H1 (cell line): ENCODE measurements around the gene PBX1. TPM values are rescaled to one million over a fixed set of nuclear protein-coding genes. Genes with fewer than 3 reads are reported as not detected.

Source experiments
- CTCF ChIA-PET: fragments of 300-600 bp; sonication (Branson Sonifier 250); formaldehyde crosslinking; loops from one replicate; lab custom pipeline; 2021; ENCODE audit not compliant: partially characterized antibody; lab: Charles Lee
- POLR2A ChIA-PET: fragments of 300-600 bp; sonication (Branson Sonifier 250); formaldehyde crosslinking; loops from one replicate; lab custom pipeline; 2021; ENCODE audit warnings: inconsistent platforms; ENCODE audit not compliant: partially characterized antibody; lab: Charles Lee
- DNase-seq, 2 experiments: peaks; one replicate each; pipeline versions ENCODE4 v3.0.0 to v3.0.0-alpha.2; 2010 to 2022; ENCODE audit warnings: low spot score in 2 of 2, low read depth in 1 of 2, mixed read lengths in 1 of 2
- FAIRE-seq: peaks from 2 replicates; lab custom pipeline; 2011; peaks lifted over from hg19 to GRCh38; lab: Jason Lieb, UNC
- H2AFZ ChIP-seq: 2 replicates; pipeline ENCODE4 v1.8.1; 2012; ENCODE audit warnings: low read length, inconsistent platforms
- H2AK5ac ChIP-seq: 2 replicates; pipeline ENCODE4 v1.6.1; 2013; ENCODE audit warnings: low read depth, low read length
- H2BK120ac ChIP-seq: replicated peaks from 2 replicates; pipeline ENCODE3; 2013; ENCODE audit warnings: low read depth, low read length, inconsistent platforms
- H2BK12ac ChIP-seq: 2 replicates; pipeline ENCODE4 v1.6.1; 2013; ENCODE audit warnings: low read depth, low read length
- H2BK15ac ChIP-seq: 2 replicates; pipeline ENCODE4 v1.6.1; 2013; ENCODE audit warnings: low read length
- H2BK20ac ChIP-seq: 2 replicates; pipeline ENCODE4 v1.6.1; 2013; ENCODE audit warnings: low read length
- H2BK5ac ChIP-seq: 2 replicates; pipeline ENCODE4 v1.6.1; 2013; ENCODE audit warnings: low read depth, low read length
- H3K14ac ChIP-seq: 2 replicates; pipeline ENCODE4 v1.6.1; 2013; ENCODE audit warnings: inconsistent platforms; ENCODE audit not compliant: insufficient read length
- H3K18ac ChIP-seq: 2 replicates; pipeline ENCODE4 v1.6.1; 2013; ENCODE audit warnings: low read length; ENCODE audit errors: extremely low read depth
- H3K23ac ChIP-seq: 2 replicates; pipeline ENCODE4 v1.6.1; 2013; ENCODE audit warnings: inconsistent platforms; ENCODE audit not compliant: insufficient read length
- H3K23me2 ChIP-seq: 2 replicates; pipeline ENCODE4 v1.6.1; 2013; ENCODE audit warnings: low read depth, low read length
- H3K27ac ChIP-seq: 2 replicates; pipeline ENCODE4 v1.6.1; 2011; ENCODE audit warnings: low read depth, low read length, inconsistent platforms
- H3K27me3 ChIP-seq, 4 experiments: replicated peaks in 1 of 4; 1 replicate in 1 of 4; 2 replicates in 3 of 4; pipeline versions ENCODE4 v1.6.1 to v1.8.1; 2011 to 2013; ENCODE audit warnings: low read length in 3 of 4, mild to moderate bottlenecking in 3 of 4, inconsistent platforms in 2 of 4, mixed read lengths in 2 of 4, moderate library complexity in 1 of 4; ENCODE audit not compliant: control insufficient read depth in 3 of 4, insufficient read depth in 3 of 4; ENCODE audit errors: extremely low read depth in 1 of 4
- H3K36me3 ChIP-seq, 4 experiments: 2 replicates each; pipeline versions ENCODE4 v1.6.1 to v1.8.1; 2011 to 2013; ENCODE audit warnings: mild to moderate bottlenecking in 4 of 4, low read length in 3 of 4, moderate library complexity in 2 of 4, control low read depth in 1 of 4, inconsistent platforms in 1 of 4; ENCODE audit not compliant: insufficient read depth in 4 of 4, control insufficient read depth in 2 of 4
- H3K4ac ChIP-seq: replicated peaks from 2 replicates; pipeline ENCODE3; 2013; ENCODE audit warnings: low read length, low read depth, mixed read lengths, inconsistent platforms; ENCODE audit not compliant: insufficient read length
- H3K4me1 ChIP-seq, 4 experiments: replicated peaks in 1 of 4; 1 replicate in 1 of 4; 2 replicates in 3 of 4; pipeline versions ENCODE4 v1.6.1 to v1.8.1; 2011 to 2013; ENCODE audit warnings: low read length in 3 of 4, inconsistent platforms in 2 of 4, mixed read lengths in 1 of 4; ENCODE audit not compliant: insufficient read depth in 4 of 4, control insufficient read depth in 3 of 4
- H3K4me2 ChIP-seq, 2 experiments: 2 replicates each; pipeline versions ENCODE4 v1.6.1 to v1.8.1; 2011 to 2013; ENCODE audit warnings: low read depth in 2 of 2, low read length in 2 of 2, control low read depth in 1 of 2, inconsistent platforms in 1 of 2, mild to moderate bottlenecking in 1 of 2; ENCODE audit not compliant: insufficient read depth in 1 of 2
- H3K4me3 ChIP-seq, 4 experiments: fragments of 200-600, 300-600 bp in 1 of 4; sonication (generic), shearing (Covaris generic), sonication (Bioruptor Twin) in 1 of 4; 2 replicates each; pipeline versions ENCODE4 v1.5.1 to v1.8.1; 2011 to 2016; ENCODE audit warnings: low read length in 4 of 4, low read depth in 3 of 4, control low read depth in 2 of 4, inconsistent platforms in 2 of 4, mild to moderate bottlenecking in 2 of 4, mixed read lengths in 1 of 4, moderate library complexity in 1 of 4; ENCODE audit not compliant: insufficient read depth in 2 of 4; ENCODE audit errors: extremely low read depth in 1 of 4
- H3K56ac ChIP-seq: replicated peaks from 2 replicates; pipeline ENCODE3; 2013; ENCODE audit warnings: low read depth, mild to moderate bottlenecking, mixed read lengths, low read length, inconsistent platforms; ENCODE audit not compliant: insufficient read length
- H3K79me1 ChIP-seq: 2 replicates; pipeline ENCODE4 v1.6.1; 2013; ENCODE audit warnings: low read depth, low read length, control low read depth
- H3K79me2 ChIP-seq, 2 experiments: 2 replicates each; pipeline versions ENCODE4 v1.6.1 to v1.8.1; 2012 to 2013; ENCODE audit warnings: low read length in 2 of 2, mild to moderate bottlenecking in 2 of 2, inconsistent platforms in 1 of 2; ENCODE audit not compliant: insufficient read depth in 2 of 2, control insufficient read depth in 1 of 2
- H3K9ac ChIP-seq, 4 experiments: replicated peaks in 1 of 4; 1 replicate in 1 of 4; 2 replicates in 3 of 4; pipeline versions ENCODE4 v1.6.1 to v1.8.1; 2011 to 2013; ENCODE audit warnings: low read depth in 3 of 4, low read length in 3 of 4, control low read depth in 2 of 4, mild to moderate bottlenecking in 2 of 4, moderate library complexity in 2 of 4, inconsistent platforms in 1 of 4; ENCODE audit errors: extremely low read depth in 1 of 4
- H3K9me3 ChIP-seq, 2 experiments: 2 replicates each; pipeline versions ENCODE4 v1.6.1 to v1.8.1; 2012 to 2013; ENCODE audit warnings: mild to moderate bottlenecking in 2 of 2, moderate library complexity in 2 of 2, control low read depth in 1 of 2, inconsistent platforms in 1 of 2, low read depth in 1 of 2, low read length in 1 of 2, mixed read lengths in 1 of 2; ENCODE audit not compliant: insufficient read depth in 2 of 2
- H4K20me1 ChIP-seq, 2 experiments: replicated peaks in 1 of 2; 2 replicates each; pipeline versions ENCODE3 to v1.8.1; 2011 to 2013; ENCODE audit warnings: inconsistent platforms in 2 of 2, low read length in 2 of 2, mild to moderate bottlenecking in 1 of 2; ENCODE audit not compliant: insufficient read depth in 2 of 2, control insufficient read depth in 1 of 2
- H4K5ac ChIP-seq: 2 replicates; pipeline ENCODE4 v1.6.1; 2013; ENCODE audit warnings: low read length, low read depth, mixed read lengths, inconsistent platforms; ENCODE audit not compliant: insufficient read length
- H4K8ac ChIP-seq: 2 replicates; pipeline ENCODE4 v1.8.0; 2013; ENCODE audit warnings: mild to moderate bottlenecking, moderate library complexity, low read length, inconsistent platforms; ENCODE audit not compliant: insufficient read depth; ENCODE audit errors: extremely low read depth
- H4K91ac ChIP-seq: replicated peaks from 2 replicates; pipeline ENCODE3; 2013; ENCODE audit warnings: low read length, mixed read lengths, inconsistent platforms; ENCODE audit not compliant: insufficient read length
- CBX8 ChIP-seq: fragments of 300-800, 300-1000 bp; sonication (generic); IDR thresholded peaks from 2 replicates; pipeline ENCODE4 v1.7.1; 2016; ENCODE audit warnings: low read depth, low read length, borderline replicate concordance
- CHD1 ChIP-seq: IDR thresholded peaks from 2 replicates; pipeline ENCODE4 v1.6.1; 2012; ENCODE audit warnings: low read depth, low read length, improper control_type of control experiment
- EZH2 ChIP-seq: fragments of 200-600 bp; sonication (generic); IDR thresholded peaks from 2 replicates; pipeline ENCODE4 v1.7.1; 2012; ENCODE audit warnings: low read depth, mild to moderate bottlenecking, moderate library complexity, low read length, inconsistent platforms; ENCODE audit not compliant: severe bottlenecking
- GTF2F1 ChIP-seq: IDR thresholded peaks from 2 replicates; pipeline ENCODE4 v1.6.1; 2012; ENCODE audit warnings: low read depth, low read length, improper control_type of control experiment, borderline replicate concordance
- MAFK ChIP-seq: IDR thresholded peaks from 2 replicates; pipeline ENCODE4 v1.6.1; 2012; ENCODE audit warnings: low read depth, mild to moderate bottlenecking, improper control_type of control experiment, low read length
- PHF8 ChIP-seq: fragments of 200-600 bp; sonication (generic); conservative IDR thresholded peaks from 2 replicates; pipeline ENCODE4 v1.7.1; 2012; ENCODE audit warnings: low read depth, mild to moderate bottlenecking, inconsistent platforms, low read length, moderate library complexity
- POLR2A ChIP-seq, 2 experiments: IDR thresholded peaks; 1 replicate in 1 of 2; 2 replicates in 1 of 2; pipeline ENCODE4 v1.6.1; 2011; ENCODE audit warnings: low read depth in 2 of 2, low read length in 2 of 2, mild to moderate bottlenecking in 2 of 2; ENCODE audit errors: control extremely low read depth in 1 of 2
- POU5F1 ChIP-seq: IDR thresholded peaks from 2 replicates; pipeline ENCODE4 v1.6.1; 2011; ENCODE audit warnings: low read depth, mild to moderate bottlenecking, low read length, moderate library complexity
- RAD21 ChIP-seq, 2 experiments: IDR thresholded peaks in 1 of 2; conservative IDR thresholded peaks in 1 of 2; 2 replicates each; pipeline ENCODE4 v1.6.1; 2011; ENCODE audit warnings: low read depth in 2 of 2, low read length in 2 of 2, improper control_type of control experiment in 1 of 2, inconsistent platforms in 1 of 2, mild to moderate bottlenecking in 1 of 2, moderate library complexity in 1 of 2
- RFX5 ChIP-seq: IDR thresholded peaks from 2 replicates; pipeline ENCODE4 v1.6.1; 2011; ENCODE audit warnings: low read depth, low read length, improper control_type of control experiment, borderline replicate concordance
- SIRT6 ChIP-seq: IDR thresholded peaks from one replicate; pipeline ENCODE4 v1.7.1; 2012; ENCODE audit warnings: low read length, inconsistent platforms
- TAF7 ChIP-seq: optimal IDR thresholded peaks from 2 replicates; pipeline ENCODE3; 2011; ENCODE audit warnings: low read depth, mild to moderate bottlenecking, inconsistent platforms, low read length, moderate library complexity, borderline replicate concordance
- WGBS, 2 experiments: shearing (Covaris generic) in 1 of 2; methylation state at CpG; one replicate each; pipeline versions ENCODE4 v1.1.6 to v1.1.7; 2013 to 2015; ENCODE audit warnings: low lambda C conversion rate in 2 of 2, mixed read lengths in 2 of 2, inconsistent platforms in 1 of 2, low coverage in 1 of 2, missing lambda C conversion rate in 1 of 2; ENCODE audit not compliant: insufficient replicate concordance in 2 of 2, insufficient coverage in 1 of 2, insufficient read length in 1 of 2; ENCODE audit errors: extremely low coverage in 1 of 2, missing lambda C conversion rate in 1 of 2; 5-methylcytosine and 5-hydroxymethylcytosine counted together
- polyA plus RNA-seq, 7 experiments: library from polyadenylated mRNA; depleted of rRNA in 3 of 7; stranded (reverse) in 5 of 7; unstranded in 2 of 7; fragments of >200 nt in 5 of 7; fragments of 200-250 nt in 2 of 7; gene quantifications; 1 replicate in 5 of 7; 2 replicates in 1 of 7; 4 replicates in 1 of 7; pipeline versions ENCODE4 v1.2.1 to v1.2.3, GENCODE V29; 2011 to 2013; ENCODE audit warnings: missing spikeins in 2 of 7, mixed read lengths in 2 of 7
- total RNA-seq: library from RNA; stranded (reverse); fragmentation: NEBNext Ultra II Directional; extraction: Animal tissue kit (Norgen Biotek cat#: 25700); gene quantifications from 2 replicates; pipeline ENCODE4 v1.2.1, GENCODE V29; 2021

PBX1 gene
- total and polyA plus RNA-seq, 2 of the 8 experiments (the other 6 are each of a cell fraction or from before 2014, with no cell fraction given), result 87.4 to 124 TPM

- no peak overlapping the region for H3K4me3 ChIP-seq
- 90% methylated on average over 10 of the region's 10 CpGs; no CpG with 5 or more reads in 1 of the 2 experiments for WGBS, 2 experiments
- H4K5ac ChIP-seq, result no peak overlapping the region
- H3K27ac ChIP-seq, result no peak overlapping the region
- TF ChIP-seq EZH2 (no peak), TAF7 (no peak), MAFK (no peak), POU5F1 (no peak), SIRT6 (no peak), POLR2A (IDR thresholded peaks at IDR 0.05; ENCODE audit: control extremely low read depth in 1 of 2, low read depth in 2 of 2, low read length in 2 of 2) (no peak), RFX5 (no peak), PHF8 (no peak), RAD21 (IDR thresholded peaks at IDR 0.05 in 1 of 2, conservative IDR thresholded peaks at IDR 0.05 in 1 of 2; ENCODE audit: low read depth in 2 of 2, low read length in 2 of 2) (no peak), CHD1 (no peak), CBX8 (no peak), GTF2F1 (no peak)
- peaks cover 2 to 9% of the 10 kb centered on the region in 2 experiments for H4K20me1 ChIP-seq
- H3K9ac ChIP-seq, result no peak overlapping the region
- H3K27me3 ChIP-seq, result no peaks in the 10 kb centered on the region
- H3K4me2 ChIP-seq, result no peak overlapping the region
- H3K79me1 ChIP-seq, result peaks cover 5% of the 10 kb centered on the region; the same call in 1 of the 2 replicates
- H2BK12ac ChIP-seq, result no peak overlapping the region
- no peak overlapping the region for H2BK5ac ChIP-seq
- H4K91ac ChIP-seq, result no peak overlapping the region
- DNase-seq (no peak), FAIRE-seq (no peak)
- no peak overlapping the region for H3K4ac ChIP-seq
- no peak overlapping the region for H3K23ac ChIP-seq
- H3K56ac ChIP-seq, result no peak overlapping the region
- CTCF ChIA-PET, result interaction anchor here (1.6 kb wide), 1 partner anchor 88 kb away, joined by 4 read pairs; no protein-coding TSS in a partner anchor
- H3K14ac ChIP-seq, result no peak overlapping the region
- H2BK20ac ChIP-seq, result no peak overlapping the region
- H3K79me2 ChIP-seq, result no peaks in the 10 kb centered on the region
- H3K9me3 ChIP-seq, result no peaks in the 10 kb centered on the region
- H3K4me1 ChIP-seq, result peaks cover 0 to 7% (median 3%) of the 10 kb centered on the region in 4 experiments; a peak in 3 of 7 replicates
- H2BK120ac ChIP-seq, result no peak overlapping the region
- H3K36me3 ChIP-seq, result peaks cover 11 to 35% (median 20%) of the 10 kb centered on the region in 4 experiments
- H2BK15ac ChIP-seq, result no peak overlapping the region
- H4K8ac ChIP-seq, result no peak overlapping the region
- no peak overlapping the region for H3K18ac ChIP-seq
- H3K23me2 ChIP-seq, result no peaks in the 10 kb centered on the region; the same call in 1 of the 2 replicates
- no peak overlapping the region for H2AK5ac ChIP-seq
- POLR2A ChIA-PET, result no interaction called here
- no peak overlapping the region for H2AFZ ChIP-seq
Measured at GRCh38 chr1:164842870-164843269, 283.9 kb downstream of the PBX1 start.
